ENCODE measurements around the gene DELE1.
"Not testable (repeated sequence)": the region's sequence is repeated elsewhere in the genome, so short reads cannot be mapped to it uniquely, and the experiment has no call there.

The DELE1 gene

GRCh38 chr5:141883892-141884318 lies 39.8 kb upstream of the DELE1 start:
- DNase-seq (ENCODE audit: low read depth in 1 of 2, low spot score in 1 of 2) = no peak

- DNase-seq (ENCODE audit: low read depth in 1 of 2, low spot score in 1 of 2) = no peak
These were observed 34.3 kb upstream of the DELE1 start for GRCh38 chr5:141889282-141889871.

DNA sequence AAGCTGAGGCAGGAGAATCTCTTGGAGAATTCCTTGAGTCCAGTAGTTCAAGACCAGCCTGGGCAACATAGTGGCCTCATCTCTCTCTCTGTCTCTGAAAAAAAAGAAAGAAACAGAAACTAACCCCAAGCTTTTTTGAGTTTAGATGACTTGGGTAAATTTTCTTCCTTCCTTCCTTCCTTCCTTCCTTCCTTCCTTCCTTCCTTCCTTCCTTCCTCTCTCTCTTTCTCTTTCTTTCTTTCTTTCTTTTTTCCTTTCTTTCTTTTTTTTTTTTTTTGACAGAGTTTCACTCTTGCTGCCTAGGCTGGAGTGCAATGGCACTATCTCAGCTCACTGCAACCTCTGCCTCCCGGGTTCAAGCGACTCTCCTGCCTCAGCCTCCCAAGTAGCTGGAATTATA lies 33.2 kb upstream of the DELE1 start:
- DNase-seq (ENCODE audit: low read depth in 1 of 2, low spot score in 1 of 2) = not testable (repeated sequence)

DNA sequence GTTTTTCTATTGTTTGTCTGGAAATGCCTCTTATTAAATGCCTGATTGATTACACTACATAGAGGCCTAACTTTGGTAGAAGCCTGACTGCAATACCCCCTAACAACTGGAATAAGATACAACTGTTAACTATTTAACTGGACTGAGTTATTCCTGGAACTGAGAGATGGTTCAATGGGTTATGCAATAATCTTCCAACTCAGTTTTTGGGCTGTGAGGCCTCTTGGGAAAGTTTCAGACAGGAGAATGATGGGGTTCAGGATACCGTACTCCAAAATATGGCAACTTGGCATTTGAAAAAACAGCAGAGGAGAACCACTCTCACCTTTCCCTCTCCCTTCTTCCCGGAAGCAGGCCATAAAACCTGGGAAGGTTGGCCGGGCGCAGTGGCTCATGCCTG lies 26.2 kb upstream of the DELE1 start:
- no peak for DNase-seq (ENCODE audit: low read depth in 1 of 2, low spot score in 1 of 2)

DNA sequence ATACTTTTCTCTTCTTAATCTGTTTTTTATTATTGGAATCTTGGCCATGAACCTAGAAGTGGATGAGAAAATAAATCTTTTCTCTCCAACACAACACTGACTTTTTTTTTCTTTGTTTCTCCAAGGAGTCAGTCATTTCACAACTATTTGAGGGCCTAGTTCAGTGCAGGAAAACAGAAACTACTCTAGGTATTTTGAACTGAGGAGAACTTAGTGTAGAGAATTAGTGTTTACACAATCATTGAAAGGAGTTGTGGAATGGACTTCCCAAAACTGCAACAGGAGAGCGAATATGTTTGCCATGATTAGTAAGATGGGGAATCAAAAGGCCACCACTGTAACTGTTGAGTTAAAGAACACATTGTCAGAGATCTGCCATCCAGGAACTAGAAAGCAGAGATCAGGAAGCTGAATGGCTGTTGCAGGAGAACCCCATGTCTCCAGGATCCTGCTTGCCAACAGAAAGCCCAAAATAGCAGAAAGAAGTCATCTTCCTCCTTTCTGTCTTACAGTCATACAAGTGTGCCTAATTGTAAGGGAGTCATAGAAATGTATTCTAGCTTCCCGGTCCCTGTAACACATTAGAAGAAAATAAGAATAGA lies 25.1 kb upstream of the DELE1 start:
- DNase-seq (ENCODE audit: low read depth in 1 of 2, low spot score in 1 of 2) = no peak

DNA sequence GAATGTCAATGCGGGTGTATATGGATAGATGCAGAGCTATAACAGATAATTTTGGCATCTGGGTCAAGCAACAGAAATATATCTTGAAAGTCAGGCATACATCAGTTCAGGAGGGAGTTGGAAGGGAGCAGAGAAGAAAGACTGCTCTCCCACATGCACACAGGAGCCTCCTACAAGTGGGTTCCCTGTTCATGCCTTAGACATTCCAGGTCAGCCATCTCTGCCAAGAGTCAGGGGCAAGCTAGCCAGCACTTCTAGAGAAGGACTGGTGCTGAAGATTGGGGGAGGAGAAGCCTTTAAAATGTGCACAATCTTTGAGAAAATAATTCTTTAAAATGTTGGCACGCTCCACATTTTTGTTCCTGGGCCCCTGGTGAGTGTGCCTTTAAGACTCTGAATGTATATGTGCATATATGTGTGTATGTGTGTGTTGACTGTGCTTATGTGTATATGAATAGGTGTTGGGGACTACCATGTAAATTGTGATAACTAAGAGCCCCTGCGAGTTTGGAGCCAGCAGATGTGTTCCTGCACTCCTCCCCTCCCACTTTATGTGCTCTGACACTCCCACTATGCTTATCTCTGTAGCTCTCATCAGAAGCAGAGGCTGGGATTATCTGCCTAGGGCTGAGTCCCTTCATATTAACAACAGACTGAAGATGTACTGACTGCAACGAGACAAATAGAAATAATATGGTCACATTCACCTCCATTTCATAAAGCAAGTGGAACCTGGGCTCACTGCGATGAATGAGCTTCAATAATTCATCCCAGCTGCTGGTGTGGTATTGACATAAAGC lies 21.5 kb upstream of the DELE1 start:
- no peak for DNase-seq (ENCODE audit: low read depth in 1 of 2, low spot score in 1 of 2)

DNA sequence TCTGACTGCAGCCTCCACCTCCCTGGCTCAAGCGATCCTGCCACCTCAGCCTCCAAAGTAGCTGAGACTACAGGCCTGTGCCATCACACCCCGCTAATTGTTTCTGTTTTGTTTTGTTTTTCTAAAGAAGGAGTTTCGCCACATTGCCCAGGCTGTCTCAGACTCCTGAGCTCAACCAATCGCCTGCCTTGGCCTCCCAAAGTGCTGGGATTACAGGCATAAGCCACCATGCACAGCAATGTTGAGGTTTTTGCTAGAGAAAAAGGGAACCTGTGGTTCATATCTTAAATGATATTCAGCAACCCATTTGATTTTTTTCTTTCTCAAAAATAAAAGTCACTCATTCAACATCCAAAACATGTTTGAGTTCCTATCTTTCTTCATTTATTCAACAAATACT lies 20.4 kb upstream of the DELE1 start:
- no peak for DNase-seq (ENCODE audit: low read depth in 1 of 2, low spot score in 1 of 2)

DNA sequence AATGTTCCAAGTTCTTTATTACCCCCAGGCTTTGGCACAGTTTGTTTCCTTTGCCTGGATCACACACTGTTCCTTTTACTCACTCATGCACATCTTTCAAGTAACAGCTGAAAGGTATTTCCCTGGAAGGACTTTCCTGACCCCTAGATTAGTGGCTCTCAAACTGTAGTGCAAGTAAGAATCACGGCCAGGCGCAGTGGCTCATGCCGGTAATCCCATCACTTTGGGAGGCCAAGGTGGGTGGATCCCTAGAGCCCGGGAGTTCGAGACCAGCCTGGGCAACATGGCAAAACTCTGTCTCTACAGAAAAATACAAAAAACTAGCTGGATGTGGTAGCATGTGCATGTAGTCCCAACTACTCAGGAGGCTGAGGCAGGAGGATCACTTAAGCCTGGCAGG lies 19.1 kb upstream of the DELE1 start:
- no peak for DNase-seq (ENCODE audit: low read depth in 1 of 2, low spot score in 1 of 2)

DNA sequence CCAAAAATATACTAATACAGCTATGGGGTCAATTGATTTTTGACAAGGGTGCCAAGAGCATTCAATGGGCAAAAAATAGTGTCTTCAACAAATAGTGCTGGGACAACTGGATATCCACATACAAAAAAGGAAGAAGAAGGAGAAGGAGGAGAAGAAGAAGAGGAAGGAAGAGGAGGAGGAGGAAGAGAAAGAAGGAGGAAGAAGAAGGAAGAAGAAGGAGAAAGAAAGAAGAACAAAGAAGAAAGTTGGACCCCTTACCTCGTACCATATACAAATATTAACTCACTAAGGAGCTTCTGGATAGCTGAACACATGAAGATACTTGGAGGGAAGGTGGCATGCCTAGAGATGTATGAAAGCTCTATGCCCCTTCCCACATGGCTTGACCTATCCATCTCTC lies 17.2 kb upstream of the DELE1 start:
- no peak for DNase-seq (ENCODE audit: low read depth in 1 of 2, low spot score in 1 of 2)

- DNase-seq (ENCODE audit: low read depth in 1 of 2, low spot score in 1 of 2) = no peak
These were observed 16.7 kb upstream of the DELE1 start for GRCh38 chr5:141906972-141907371.

GRCh38 chr5:141908796-141909195 lies 14.9 kb upstream of the DELE1 start:
- no peak for DNase-seq (ENCODE audit: low read depth in 1 of 2, low spot score in 1 of 2)

DNA sequence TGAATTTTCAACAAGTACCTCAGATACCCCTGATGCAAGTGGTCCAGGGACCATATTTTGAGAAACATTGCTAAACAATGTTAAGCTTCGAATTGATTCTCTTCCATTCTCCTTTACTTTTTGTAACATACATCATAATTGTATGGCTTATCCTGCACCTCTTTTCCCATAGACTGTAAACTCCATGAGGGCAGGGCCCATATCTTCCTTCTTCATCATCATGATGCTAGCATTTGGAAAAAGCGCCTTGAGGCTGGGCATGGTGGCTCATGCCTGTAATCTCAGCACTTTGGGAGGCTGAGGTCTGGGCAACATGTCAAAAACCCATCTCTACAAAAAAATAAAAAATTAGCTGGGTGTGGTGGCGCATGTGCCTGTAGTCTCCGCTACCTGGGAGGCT lies 14.5 kb upstream of the DELE1 start:
- no peak for DNase-seq (ENCODE audit: low read depth in 1 of 2, low spot score in 1 of 2)

DNA sequence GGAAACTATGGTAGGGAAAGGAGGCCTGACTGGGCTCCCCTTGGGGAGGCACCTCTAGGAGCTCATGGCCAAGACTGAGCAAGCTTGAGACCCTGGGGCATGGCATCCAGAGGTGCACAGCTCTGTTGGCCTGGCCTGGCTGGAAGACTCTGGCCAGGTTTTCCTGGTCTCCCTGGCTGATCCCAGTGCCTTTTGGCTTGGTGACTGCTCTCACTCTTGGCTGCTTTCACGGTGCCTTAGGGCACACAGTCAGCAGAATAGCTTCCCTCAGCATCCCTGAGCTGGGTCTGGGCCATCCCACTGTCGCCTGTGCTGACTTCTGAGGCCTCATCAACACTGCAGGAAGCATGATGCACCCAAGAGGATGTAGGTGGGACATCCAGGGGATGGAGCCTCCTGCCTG lies 13.4 kb upstream of the DELE1 start:
- no peak for DNase-seq (ENCODE audit: low read depth in 1 of 2, low spot score in 1 of 2)

GRCh38 chr5:141913560-141914198 lies 10.0 kb upstream of the DELE1 start:
- DNase-seq (ENCODE audit: low read depth in 1 of 2, low spot score in 1 of 2) = no peak

DNA sequence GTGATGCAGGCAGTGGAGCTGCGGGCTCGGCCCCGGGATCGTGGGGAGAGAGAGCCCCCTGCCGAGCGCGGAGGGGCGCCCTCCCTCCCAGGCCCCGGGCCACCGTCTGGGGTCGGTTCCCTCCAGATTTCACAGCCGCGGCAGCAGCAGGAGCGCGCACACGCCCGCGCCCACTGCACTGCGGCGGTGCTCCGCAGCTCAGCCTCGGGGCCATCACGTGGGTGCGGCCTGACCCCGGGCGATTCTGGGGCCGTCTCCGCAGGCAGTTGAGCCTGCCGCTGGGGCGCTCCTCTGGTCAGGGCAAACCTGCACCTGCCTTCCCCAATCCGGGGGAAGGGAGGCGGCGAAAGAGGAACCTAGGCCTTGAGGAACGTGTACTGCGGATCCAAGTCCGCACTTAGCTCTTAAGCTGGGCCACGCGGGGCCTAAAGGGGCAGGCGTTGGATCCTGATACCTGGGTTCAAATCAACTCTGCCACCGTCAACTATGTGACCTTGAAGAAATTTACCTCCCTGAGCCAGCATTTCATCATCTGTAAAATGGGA lies 9.4 kb upstream of the DELE1 start:
- no peak for DNase-seq (ENCODE audit: low read depth in 1 of 2, low spot score in 1 of 2)

DNA sequence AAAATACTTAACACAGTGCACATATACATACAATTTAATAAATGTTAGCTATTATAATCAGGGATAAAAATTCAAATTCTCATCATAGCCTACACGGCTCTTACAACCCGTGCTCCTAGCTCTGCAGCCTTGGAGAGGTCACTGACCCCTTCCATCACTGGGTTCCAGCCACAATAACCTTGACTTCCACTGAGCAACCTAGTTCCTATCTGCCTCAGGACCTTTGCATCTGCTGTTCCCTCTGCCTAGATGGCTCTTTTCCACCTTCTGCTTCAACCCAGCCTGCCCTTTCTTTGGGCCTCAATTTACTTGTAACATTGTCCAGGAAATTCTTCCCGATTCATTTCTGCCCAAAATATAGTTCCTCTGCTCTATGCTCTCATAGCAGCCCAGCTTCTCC lies 8.9 kb upstream of the DELE1 start:
- DNase-seq (ENCODE audit: low read depth in 1 of 2, low spot score in 1 of 2) = no peak

DNA sequence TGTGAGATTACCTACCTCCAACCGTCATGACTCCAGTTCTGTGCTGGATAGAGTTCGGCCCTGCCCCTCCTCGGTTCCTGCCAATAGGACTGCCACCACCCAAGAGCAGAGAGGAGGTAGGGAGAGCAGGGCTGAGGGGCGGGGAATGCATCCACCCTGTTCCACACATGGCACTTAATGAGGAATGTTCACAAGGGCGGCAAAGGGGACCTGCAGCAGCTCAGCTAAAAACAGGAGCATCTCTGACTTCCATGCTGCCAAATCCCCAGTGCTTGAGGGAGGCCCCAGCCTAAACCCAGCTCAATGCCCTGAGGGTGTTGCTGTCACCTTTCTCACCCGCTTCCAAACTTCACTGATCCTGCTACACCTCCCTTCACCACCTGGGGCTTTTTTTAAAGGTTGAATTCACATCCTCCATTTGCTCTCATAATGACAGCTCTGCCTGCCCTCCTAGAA lies 7.8 kb upstream of the DELE1 start:
- no peak for DNase-seq (ENCODE audit: low read depth in 1 of 2, low spot score in 1 of 2)

DNA sequence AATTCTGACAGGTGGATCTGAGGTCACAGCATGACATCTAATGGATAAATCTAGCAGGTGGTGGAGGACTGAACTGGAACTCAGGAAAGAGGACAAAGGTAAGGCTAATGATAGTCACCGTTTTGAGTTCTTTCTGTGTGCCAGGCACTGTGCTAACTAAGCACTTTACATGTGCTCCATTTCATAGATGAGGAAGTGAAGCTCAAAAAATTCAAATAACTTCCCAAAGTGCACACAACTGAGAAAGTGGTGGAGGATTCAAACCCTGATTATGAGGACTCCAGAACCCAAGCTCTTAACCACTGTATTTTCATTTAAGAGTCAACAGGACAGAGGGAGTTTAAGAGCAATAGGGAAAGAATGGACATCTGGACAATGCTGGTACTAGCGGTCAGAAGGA lies 7.1 kb upstream of the DELE1 start:
- no peak for DNase-seq (ENCODE audit: low read depth in 1 of 2, low spot score in 1 of 2)

- DNase-seq (ENCODE audit: low read depth in 1 of 2, low spot score in 1 of 2) = no peak
These were observed 5.9 kb upstream of the DELE1 start for GRCh38 chr5:141917760-141918159.

GRCh38 chr5:141919218-141920119 lies 4.2 kb upstream of the DELE1 start:
- no peak for DNase-seq (ENCODE audit: low read depth in 1 of 2, low spot score in 1 of 2)

DNA sequence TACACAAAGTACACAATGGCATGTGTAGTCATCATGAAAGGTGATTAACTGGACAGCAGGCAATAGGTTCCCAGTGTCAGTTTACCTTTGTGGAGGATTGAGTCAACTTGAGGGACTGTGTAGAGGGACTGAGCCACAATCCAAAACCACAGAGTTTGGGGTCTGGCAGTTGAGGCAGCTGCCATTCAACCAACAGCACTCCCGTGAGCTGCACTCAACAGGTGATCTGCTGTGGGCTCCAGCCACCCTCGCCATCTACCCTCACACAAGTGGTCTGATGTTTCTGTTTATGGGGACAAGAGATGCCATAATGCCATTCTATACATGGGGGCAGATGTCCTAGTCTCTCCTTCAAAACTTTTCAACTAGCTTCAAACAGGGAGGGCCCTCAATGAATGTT lies 2.9 kb upstream of the DELE1 start:
- no peak for DNase-seq (ENCODE audit: low read depth in 1 of 2, low spot score in 1 of 2)

Measured in activated CD4-positive, alpha-beta T cell treated with anti-CD3 and anti-CD28 coated beads, Interleukin-2, amount 50 U/mL, for 24 hours (primary cell).